Skeletal muscle satellite cell (primary cell): ENCODE data around the gene UBE2G1.

Experiments used
- H3K27me3 ChIP-seq: 2 replicates; pipeline ENCODE4 v1.7.0; 2013; ENCODE audit warnings: low read length; ENCODE audit not compliant: control insufficient read depth, insufficient read depth
- H3K36me3 ChIP-seq: 2 replicates; pipeline ENCODE4 v1.7.0; 2013; ENCODE audit warnings: mild to moderate bottlenecking, control low read depth, low read length; ENCODE audit not compliant: insufficient read depth
- H3K4me1 ChIP-seq: 2 replicates; pipeline ENCODE4 v1.7.0; 2013; ENCODE audit warnings: low read length; ENCODE audit not compliant: control insufficient read depth, insufficient read depth
- H3K4me2 ChIP-seq: 2 replicates; pipeline ENCODE4 v1.7.0; 2013; ENCODE audit warnings: mild to moderate bottlenecking, low read length
- H3K4me3 ChIP-seq: 2 replicates; pipeline ENCODE4 v1.7.0; 2013; ENCODE audit warnings: low read length
- H3K9ac ChIP-seq: 2 replicates; pipeline ENCODE4 v1.7.0; 2013; ENCODE audit warnings: mild to moderate bottlenecking, low read depth, low read length, moderate library complexity
- H3K9me3 ChIP-seq: replicated peaks from 2 replicates; pipeline ENCODE4 v1.7.0; 2013; ENCODE audit warnings: mild to moderate bottlenecking, control low read depth, low read length

UBE2G1 gene

GRCh38 chr17:4287710-4288109, 78.8 kb downstream of the UBE2G1 start:
- Histone ChIP-seq H3K4me2 (no peak overlapping the region), H3K9me3 (no peaks in the 10 kb centered on the region), H3K4me1 (no peaks in the 10 kb centered on the region), H3K27me3 (no peaks in the 10 kb centered on the region), H3K9ac (no peak overlapping the region), H3K4me3 (no peak overlapping the region), H3K36me3 (peaks cover 11% of the 10 kb centered on the region)

DNA sequence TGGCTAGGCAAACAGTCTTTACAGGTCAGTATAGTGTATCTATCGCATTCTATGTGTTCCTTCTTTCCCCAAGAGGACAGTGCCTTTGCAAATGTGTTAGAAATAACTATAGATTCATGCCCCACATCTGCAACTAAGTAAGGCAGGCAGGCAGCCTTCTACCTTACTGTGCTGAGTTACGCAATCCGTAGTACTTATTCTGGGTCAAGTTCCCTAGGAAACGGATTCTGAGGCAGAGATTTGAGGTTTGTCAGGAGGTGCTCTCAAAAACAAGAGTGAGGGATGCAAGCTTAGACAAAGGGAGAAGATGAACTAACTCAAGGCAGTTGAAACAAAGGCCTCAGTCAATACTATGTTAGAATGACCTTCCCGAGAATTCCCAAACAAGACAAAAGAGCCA, 90.0 kb downstream of the UBE2G1 start:
- Histone ChIP-seq H3K4me2 (no peak overlapping the region), H3K4me3 (no peak overlapping the region), H3K9me3 (no peaks in the 10 kb centered on the region), H3K27me3 (no peaks in the 10 kb centered on the region), H3K4me1 (no peaks in the 10 kb centered on the region), H3K36me3 (peaks cover 22% of the 10 kb centered on the region), H3K9ac (no peak overlapping the region)

- peaks cover 35% of the 10 kb centered on the region for H3K36me3 ChIP-seq
- no peaks in the 10 kb centered on the region for H3K4me1 ChIP-seq
- H3K27me3 ChIP-seq, result no peaks in the 10 kb centered on the region
- H3K4me2 ChIP-seq, result no peak overlapping the region
- no peak overlapping the region for H3K4me3 ChIP-seq
- H3K9me3 ChIP-seq, result no peaks in the 10 kb centered on the region
- H3K9ac ChIP-seq, result no peak overlapping the region
These were observed 93.5 kb downstream of the UBE2G1 start for GRCh38 chr17:4272972-4273368.

- no peaks in the 10 kb centered on the region for H3K27me3 ChIP-seq
- H3K4me1 ChIP-seq, result no peaks in the 10 kb centered on the region
- peaks cover 41% of the 10 kb centered on the region for H3K36me3 ChIP-seq
- no peak overlapping the region for H3K4me2 ChIP-seq
- H3K9me3 ChIP-seq, result no peaks in the 10 kb centered on the region
- no peak overlapping the region for H3K4me3 ChIP-seq
- no peak overlapping the region for H3K9ac ChIP-seq
These were observed 94.1 kb downstream of the UBE2G1 start for GRCh38 chr17:4272213-4272971.

GRCh38 chr17:4270736-4271135, 95.7 kb downstream of the UBE2G1 start:
- H3K9me3 ChIP-seq, result no peaks in the 10 kb centered on the region
- H3K27me3 ChIP-seq, result no peaks in the 10 kb centered on the region
- no peak overlapping the region for H3K9ac ChIP-seq
- peaks cover 34% of the 10 kb centered on the region for H3K36me3 ChIP-seq
- H3K4me2 ChIP-seq, result no peak overlapping the region
- no peaks in the 10 kb centered on the region for H3K4me1 ChIP-seq
- H3K4me3 ChIP-seq, result no peak overlapping the region

DNA sequence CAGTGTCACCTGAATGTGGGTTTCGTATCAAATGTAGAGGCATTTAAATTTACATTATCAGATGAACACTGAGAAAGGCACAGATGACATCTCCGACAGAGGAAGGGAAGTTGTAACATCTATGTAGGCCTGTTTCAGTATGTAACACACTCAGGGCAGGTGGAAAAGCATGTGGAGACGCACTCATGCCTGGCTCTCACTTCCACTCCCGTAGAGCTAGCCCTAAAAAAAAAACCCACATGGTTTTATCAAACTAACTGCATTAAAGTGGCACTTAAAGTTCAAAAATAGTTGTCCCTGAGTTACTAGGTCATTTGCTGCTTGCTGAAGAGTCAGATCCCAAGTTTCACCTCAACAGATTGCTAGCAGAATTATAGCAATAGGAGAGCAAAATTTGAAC, 96.6 kb downstream of the UBE2G1 start:
- H3K36me3 ChIP-seq, result peaks cover 34% of the 10 kb centered on the region
- H3K27me3 ChIP-seq, result no peaks in the 10 kb centered on the region
- H3K9ac ChIP-seq, result no peak overlapping the region
- no peaks in the 10 kb centered on the region for H3K9me3 ChIP-seq
- no peak overlapping the region for H3K4me3 ChIP-seq
- no peaks in the 10 kb centered on the region for H3K4me1 ChIP-seq
- no peak overlapping the region for H3K4me2 ChIP-seq

GRCh38 chr17:4267402-4267801, 99.1 kb downstream of the UBE2G1 start:
- Histone ChIP-seq H3K4me3 (no peak overlapping the region), H3K9ac (no peak overlapping the region), H3K27me3 (no peaks in the 10 kb centered on the region), H3K9me3 (no peaks in the 10 kb centered on the region), H3K36me3 (peaks cover 29% of the 10 kb centered on the region), H3K4me1 (peaks cover 12% of the 10 kb centered on the region), H3K4me2 (no peak overlapping the region)

GRCh38 chr17:4266550-4266949, 99.9 kb downstream of the UBE2G1 start:
- Histone ChIP-seq H3K9ac (no peak overlapping the region), H3K27me3 (no peaks in the 10 kb centered on the region), H3K4me1 (peaks cover 19% of the 10 kb centered on the region), H3K4me3 (no peak overlapping the region), H3K4me2 (no peak overlapping the region), H3K36me3 (peaks cover 29% of the 10 kb centered on the region), H3K9me3 (no peaks in the 10 kb centered on the region)

GRCh38 chr17:4263282-4264215, 102.9 kb downstream of the UBE2G1 start, which contains the start of gene ANKFY1:
ANKFY1 (minus strand) TSS chr17:4263979; CDS start chr17:4263941, 38 bp downstream.
- peaks cover 16% of the 10 kb centered on the region for H3K36me3 ChIP-seq
- H3K9me3 ChIP-seq, result peaks cover 3% of the 10 kb centered on the region
- H3K9ac ChIP-seq, result peak within 1 kb of the TSS; percentile 85
- H3K4me2 ChIP-seq, result peak within 1 kb of the TSS; percentile 94
- peak within 1 kb of the TSS; percentile 75 for H3K4me3 ChIP-seq
- H3K27me3 ChIP-seq, result no peaks in the 10 kb centered on the region
- peaks cover 19% of the 10 kb centered on the region for H3K4me1 ChIP-seq

DNA sequence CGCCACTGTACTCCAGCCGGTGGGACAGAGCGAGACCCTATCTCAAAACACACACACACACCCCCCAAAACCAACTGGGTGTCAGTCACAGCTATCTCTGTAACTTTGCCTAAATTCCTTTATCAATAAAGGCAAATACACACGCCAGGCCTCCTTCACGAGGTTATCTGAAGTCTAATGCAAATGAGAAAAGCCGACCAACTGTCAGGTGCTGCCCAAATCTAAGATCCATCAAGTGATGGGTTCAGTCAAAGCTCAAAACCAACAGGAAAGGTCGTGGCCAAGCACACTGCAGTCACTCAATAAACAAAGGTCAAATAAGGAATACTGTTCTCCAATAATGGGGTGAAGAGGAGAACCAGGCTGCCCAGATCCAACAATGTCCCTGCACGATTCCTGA, 103.8 kb downstream of the UBE2G1 start:
- Histone ChIP-seq H3K9ac (peak overlapping the region; percentile 85), H3K36me3 (peaks cover 10% of the 10 kb centered on the region), H3K27me3 (no peaks in the 10 kb centered on the region), H3K4me2 (peak overlapping the region; percentile 94), H3K9me3 (peaks cover 3% of the 10 kb centered on the region), H3K4me1 (peaks cover 19% of the 10 kb centered on the region), H3K4me3 (peak overlapping the region; percentile 75)

GRCh38 chr17:4261452-4261851, 105.0 kb downstream of the UBE2G1 start:
- Histone ChIP-seq H3K9me3 (peaks cover 3% of the 10 kb centered on the region), H3K36me3 (peaks cover 6% of the 10 kb centered on the region), H3K4me3 (no peak overlapping the region), H3K9ac (no peak overlapping the region), H3K4me2 (no peak overlapping the region), H3K4me1 (peaks cover 22% of the 10 kb centered on the region), H3K27me3 (no peaks in the 10 kb centered on the region)
